Osteoblast (primary cell): Measurements from ENCODE around the gene CAMTA1. TPM values are rescaled to one million over a fixed set of nuclear protein-coding genes. Genes with fewer than 3 reads are reported as not detected.

Source experiments
- DNase-seq: peaks from one replicate; pipeline ENCODE4 v3.0.0; 2011; ENCODE audit warnings: low spot score, mixed read lengths; ENCODE audit not compliant: insufficient read length; ENCODE audit errors: missing footprints
- H2AFZ ChIP-seq: 2 replicates; pipeline ENCODE4 v1.6.0; 2011; ENCODE audit warnings: mild to moderate bottlenecking, low read length
- H3K27ac ChIP-seq: 2 replicates; pipeline ENCODE4 v1.5.1; 2011; ENCODE audit warnings: mild to moderate bottlenecking, low read depth, low read length, moderate library complexity
- H3K27me3 ChIP-seq: 2 replicates; pipeline ENCODE4 v1.6.0; 2012; ENCODE audit warnings: mild to moderate bottlenecking, control low read depth, inconsistent platforms, low read length, moderate library complexity; ENCODE audit not compliant: insufficient read depth
- H3K36me3 ChIP-seq: 2 replicates; pipeline ENCODE4 v1.5.1; 2011; ENCODE audit warnings: mild to moderate bottlenecking, low read length, control low read depth, moderate library complexity; ENCODE audit not compliant: insufficient read depth
- H3K4me1 ChIP-seq: 2 replicates; pipeline ENCODE4 v1.5.1; 2011; ENCODE audit warnings: mild to moderate bottlenecking, low read length, control low read depth, moderate library complexity; ENCODE audit not compliant: insufficient read depth
- H3K4me2 ChIP-seq: 2 replicates; pipeline ENCODE4 v1.6.0; 2011; ENCODE audit warnings: mild to moderate bottlenecking, low read length; ENCODE audit not compliant: insufficient read depth
- H3K4me3 ChIP-seq: fragments of 200-600 bp; sonication (generic); 3 replicates; pipeline ENCODE4 v1.5.1; 2012; ENCODE audit warnings: mild to moderate bottlenecking, low read length, inconsistent platforms; ENCODE audit not compliant: insufficient read depth
- H3K79me2 ChIP-seq: 2 replicates; pipeline ENCODE4 v1.6.0; 2012; ENCODE audit warnings: mild to moderate bottlenecking, low read length, control low read depth, inconsistent platforms; ENCODE audit not compliant: insufficient read depth
- H3K9me3 ChIP-seq: 2 replicates; pipeline ENCODE4 v1.5.1; 2011; ENCODE audit warnings: low read depth, low read length, control low read depth
- H4K20me1 ChIP-seq: 2 replicates; pipeline ENCODE4 v1.6.0; 2012; ENCODE audit warnings: mild to moderate bottlenecking, low read length, control low read depth; ENCODE audit not compliant: insufficient read depth
- total RNA-seq: library from RNA; depleted of rRNA; stranded (reverse); fragments of >200 nt; gene quantifications from 2 replicates; pipeline ENCODE4 v1.2.3, GENCODE V29; 2012
- TF ChIP-seq, protein P1 (sequence below): IDR thresholded peaks from 2 replicates; pipeline ENCODE4 v1.5.1; 2011; ENCODE audit warnings: mild to moderate bottlenecking, low read depth, low read length, moderate library complexity; ENCODE audit errors: extremely low read depth

CAMTA1 gene
- total RNA-seq, 1 donor: 47.4 TPM

DNA sequence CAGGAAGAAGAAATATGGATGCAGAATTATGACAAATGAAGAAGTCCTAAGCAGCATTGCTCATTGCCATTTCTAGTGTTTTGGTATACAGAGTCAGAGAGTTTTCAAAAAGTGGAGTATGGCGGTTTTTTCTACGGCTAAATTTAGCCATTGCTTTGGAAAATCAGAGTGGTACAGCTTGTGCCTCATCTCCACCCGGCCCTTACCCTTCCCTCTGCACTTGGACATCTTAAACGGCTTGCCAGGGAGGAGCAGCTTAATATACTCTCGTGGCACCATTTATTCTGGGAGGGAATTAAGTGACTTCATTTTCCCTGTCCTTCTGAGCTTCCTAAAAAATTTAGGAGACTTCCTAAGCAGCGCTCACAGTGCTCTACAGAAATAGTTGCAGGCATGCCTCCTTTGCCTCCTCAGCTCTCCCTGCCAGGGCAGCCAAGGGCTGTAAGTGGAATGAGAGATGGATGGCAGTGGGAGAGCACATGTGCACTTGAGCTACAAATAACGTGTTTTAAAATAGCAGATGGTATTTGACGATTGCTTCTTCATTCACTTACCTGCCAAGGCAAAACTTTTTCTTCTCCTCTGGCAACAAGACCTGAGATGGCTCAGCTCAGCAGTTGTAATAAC is 934.3 kb downstream of the CAMTA1 start:
- peaks cover 39% of the 10 kb centered on the region for H3K27me3 ChIP-seq
- H3K4me2 ChIP-seq: no peak overlapping the region
- H3K9me3 ChIP-seq: no peaks in the 10 kb centered on the region
- DNase-seq: no peak
- H3K79me2 ChIP-seq: no peaks in the 10 kb centered on the region
- H3K27ac ChIP-seq: no peak overlapping the region
- no peak overlapping the region for H3K4me3 ChIP-seq
- no peaks in the 10 kb centered on the region for H3K36me3 ChIP-seq
- H4K20me1 ChIP-seq: no peaks in the 10 kb centered on the region
- no peak overlapping the region for H2AFZ ChIP-seq
- no peaks in the 10 kb centered on the region for H3K4me1 ChIP-seq
- TF ChIP-seq, protein P1, sequence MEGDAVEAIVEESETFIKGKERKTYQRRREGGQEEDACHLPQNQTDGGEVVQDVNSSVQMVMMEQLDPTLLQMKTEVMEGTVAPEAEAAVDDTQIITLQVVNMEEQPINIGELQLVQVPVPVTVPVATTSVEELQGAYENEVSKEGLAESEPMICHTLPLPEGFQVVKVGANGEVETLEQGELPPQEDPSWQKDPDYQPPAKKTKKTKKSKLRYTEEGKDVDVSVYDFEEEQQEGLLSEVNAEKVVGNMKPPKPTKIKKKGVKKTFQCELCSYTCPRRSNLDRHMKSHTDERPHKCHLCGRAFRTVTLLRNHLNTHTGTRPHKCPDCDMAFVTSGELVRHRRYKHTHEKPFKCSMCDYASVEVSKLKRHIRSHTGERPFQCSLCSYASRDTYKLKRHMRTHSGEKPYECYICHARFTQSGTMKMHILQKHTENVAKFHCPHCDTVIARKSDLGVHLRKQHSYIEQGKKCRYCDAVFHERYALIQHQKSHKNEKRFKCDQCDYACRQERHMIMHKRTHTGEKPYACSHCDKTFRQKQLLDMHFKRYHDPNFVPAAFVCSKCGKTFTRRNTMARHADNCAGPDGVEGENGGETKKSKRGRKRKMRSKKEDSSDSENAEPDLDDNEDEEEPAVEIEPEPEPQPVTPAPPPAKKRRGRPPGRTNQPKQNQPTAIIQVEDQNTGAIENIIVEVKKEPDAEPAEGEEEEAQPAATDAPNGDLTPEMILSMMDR: no peak

DNA sequence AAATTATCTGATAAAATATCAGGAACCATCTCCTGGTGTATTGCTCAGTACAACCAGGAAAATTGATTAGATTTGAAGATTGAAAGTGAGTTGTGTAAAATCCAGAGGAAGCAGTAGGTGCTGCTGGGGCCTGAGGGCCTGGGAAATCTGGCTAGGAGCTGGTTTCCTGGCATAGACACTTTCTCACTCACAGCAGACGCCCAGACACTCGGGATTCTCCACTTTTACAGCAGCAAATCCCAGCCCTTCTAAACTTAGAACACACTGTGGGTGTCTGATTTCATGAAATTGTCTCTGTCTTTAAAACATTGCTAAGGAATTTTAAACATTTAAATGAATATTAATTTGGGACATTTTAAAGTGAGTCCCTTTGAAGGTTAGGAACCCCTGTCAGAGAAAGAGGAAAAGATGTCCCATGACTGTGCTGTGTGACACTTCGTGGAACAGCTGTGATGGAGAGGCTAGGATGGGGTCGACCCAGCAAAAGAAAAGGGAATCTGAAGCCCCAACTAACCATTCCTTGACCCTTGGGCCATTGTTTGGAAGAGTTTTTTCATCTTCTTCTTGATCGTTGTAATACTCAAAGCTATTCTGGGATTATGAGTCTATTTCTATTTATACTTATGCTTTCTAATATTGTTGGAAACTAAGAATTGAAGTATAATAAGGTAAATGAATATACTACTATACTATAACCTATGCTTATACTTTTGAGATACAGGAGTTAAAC is 936.9 kb downstream of the CAMTA1 start:
- no peaks in the 10 kb centered on the region for H3K4me1 ChIP-seq
- no peak overlapping the region for H3K4me3 ChIP-seq
- H3K4me2 ChIP-seq: no peak overlapping the region
- H3K9me3 ChIP-seq: no peaks in the 10 kb centered on the region
- H3K79me2 ChIP-seq: no peaks in the 10 kb centered on the region
- no peaks in the 10 kb centered on the region for H4K20me1 ChIP-seq
- H3K36me3 ChIP-seq: no peaks in the 10 kb centered on the region
- peaks cover 38% of the 10 kb centered on the region for H3K27me3 ChIP-seq
- DNase-seq: no peak
- H3K27ac ChIP-seq: no peak overlapping the region
- no peak overlapping the region for H2AFZ ChIP-seq
- TF ChIP-seq, protein P1: no peak

DNA sequence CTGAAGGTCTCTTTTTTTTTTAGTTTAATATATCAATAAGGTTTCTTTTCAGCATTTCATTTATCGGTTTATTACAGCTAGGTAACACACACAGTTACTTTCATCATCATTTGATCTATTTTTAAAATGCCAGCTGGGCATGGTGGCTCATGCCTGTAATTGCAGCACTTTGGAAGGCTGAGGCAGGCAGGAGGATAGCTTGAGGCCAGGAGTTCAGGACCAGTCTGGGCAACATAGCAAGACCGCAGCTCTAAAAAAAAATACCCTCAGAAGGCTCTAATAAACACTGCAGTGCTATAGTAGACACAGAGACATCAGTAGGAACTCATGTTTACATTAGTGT is 937.4 kb downstream of the CAMTA1 start:
- H3K27ac ChIP-seq: no peak overlapping the region
- no peak overlapping the region for H3K4me3 ChIP-seq
- TF ChIP-seq, protein P1: no peak
- H3K27me3 ChIP-seq: peaks cover 37% of the 10 kb centered on the region
- H3K79me2 ChIP-seq: no peaks in the 10 kb centered on the region
- H3K9me3 ChIP-seq: no peaks in the 10 kb centered on the region
- no peak overlapping the region for H2AFZ ChIP-seq
- no peaks in the 10 kb centered on the region for H4K20me1 ChIP-seq
- H3K36me3 ChIP-seq: no peaks in the 10 kb centered on the region
- no peaks in the 10 kb centered on the region for H3K4me1 ChIP-seq
- no peak overlapping the region for H3K4me2 ChIP-seq
- no peak for DNase-seq

DNA sequence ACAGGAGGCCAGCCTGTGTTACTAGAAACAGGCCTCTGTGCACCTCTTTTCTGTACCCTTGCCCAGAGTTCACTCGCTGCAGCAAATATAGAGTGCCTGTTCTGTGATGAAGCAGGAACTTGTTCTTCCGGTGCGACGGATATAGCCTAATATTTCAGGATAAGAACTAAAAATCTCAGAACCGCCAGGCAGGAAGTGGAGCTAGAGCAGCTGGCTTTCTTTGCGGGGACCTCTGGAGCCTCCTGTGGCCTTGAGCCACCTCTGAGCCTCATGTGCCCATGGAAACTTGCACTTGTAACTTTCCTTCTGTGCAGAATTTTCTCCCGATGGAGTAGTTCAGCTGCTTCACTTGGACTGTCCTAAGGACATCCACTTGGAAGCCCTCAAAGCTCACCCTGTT is 941.4 kb downstream of the CAMTA1 start:
- Histone ChIP-seq H3K27me3 (peaks cover 7% of the 10 kb centered on the region), H3K36me3 (no peaks in the 10 kb centered on the region), H3K79me2 (no peaks in the 10 kb centered on the region), H3K4me2 (no peak overlapping the region), H3K27ac (no peak overlapping the region), H4K20me1 (no peaks in the 10 kb centered on the region), H3K9me3 (no peaks in the 10 kb centered on the region), H3K4me1 (no peaks in the 10 kb centered on the region), H2AFZ (no peak overlapping the region), H3K4me3 (no peak overlapping the region)
- peak; percentile 62 for DNase-seq
- TF ChIP-seq, protein P1: no peak
